Body of pancreas (tissue), 4 donors: ENCODE measurements around the gene ATG2A. TPM values are rescaled to one million over a fixed set of nuclear protein-coding genes. Genes with fewer than 3 reads are reported as not detected.
A peak's percentile ranks its signal among the peaks of the same experiment; 100 is the strongest.

Experiments used
- ATAC-seq: fragments of 150-250 bp; one replicate; pipeline ENCODE4 v1.9.1; 2016
- DNase-seq, 4 donors: peaks; one replicate each; pipeline ENCODE4 v3.0.0-alpha.2; 2019
- H3K27ac ChIP-seq, 4 donors: fragments of 200-600 bp; sonication (generic); 1 replicate in 3 of 4; 2 replicates in 1 of 4; pipeline versions ENCODE4 v1.5.1 to v1.6.1; 2016 to 2019; ENCODE audit warnings: mild to moderate bottlenecking in 1 of 4, mixed read lengths in 1 of 4, moderate library complexity in 1 of 4
- H3K27me3 ChIP-seq, 2 donors: fragments of 200-600 bp; sonication (generic); one replicate each; pipeline ENCODE4 v1.6.0; 2016; ENCODE audit warnings: mild to moderate bottlenecking in 1 of 2
- H3K36me3 ChIP-seq, 2 donors: fragments of 200-600 bp; sonication (generic); replicated peaks in 1 of 2; 2 replicates each; pipeline ENCODE4 v1.5.1; 2016; ENCODE audit warnings: low read depth in 2 of 2; ENCODE audit not compliant: insufficient read depth in 1 of 2
- H3K4me1 ChIP-seq: fragments of 200-600 bp; sonication (generic); one replicate; pipeline ENCODE4 v1.6.0; 2016
- H3K4me3 ChIP-seq, 2 donors: fragments of 200-600 bp; sonication (generic); 1 replicate in 1 of 2; 2 replicates in 1 of 2; pipeline ENCODE4 v1.5.1; 2016 to 2019
- H3K9me3 ChIP-seq, 3 donors: fragments of 200-600 bp; sonication (generic); 1 replicate in 2 of 3; 2 replicates in 1 of 3; pipeline ENCODE4 v1.5.1; 2016
- CTCF ChIP-seq, 7 experiments: fragments of 450-650 bp in 4 of 7; fragments of 200-600 bp in 3 of 7; sonication (generic) in 3 of 7; IDR thresholded peaks; one replicate each; pipeline ENCODE4 v1.5.1; 2016 to 2019; ENCODE audit warnings: antibody characterized with exemption in 7 of 7
- POLR2A ChIP-seq, 3 donors: fragments of 450-650 bp; IDR thresholded peaks; one replicate each; pipeline ENCODE4 v1.6.1; 2016; ENCODE audit warnings: antibody characterized with exemption in 3 of 3, mild to moderate bottlenecking in 2 of 3
- WGBS, 2 donors: methylation state at CpG; one replicate each; pipeline ENCODE4 v1.1.5; 2017; 5-methylcytosine and 5-hydroxymethylcytosine counted together
- intact Hi-C: fragments of 100-400 bp; cut with DNase I; formaldehyde crosslinking; loops from one replicate; pipeline ENCODE4 v1.15.1; 2023
- total RNA-seq, 2 donors: library from RNA; depleted of rRNA; stranded (reverse); fragments of >200 nt; gene quantifications; one replicate each; pipeline ENCODE4 v1.1.0, GENCODE V29; 2016

Gene ATG2A
- total RNA-seq, 2 donors from 2014 or later: 16.3 to 34.3 TPM

- 78 to 80% methylated on average over 1 to 8 of the region's 9 CpGs for WGBS, 2 donors
- H3K4me3 ChIP-seq: no peak overlapping the region
- no peaks in the 10 kb centered on the region for H3K9me3 ChIP-seq
- peaks cover 17% of the 10 kb centered on the region for H3K4me1 ChIP-seq
- intact Hi-C loops: no loop called here
- no peak for DNase-seq
- H3K27ac ChIP-seq: peak overlapping the region in 2 of 4 donors; percentile 32 to 43
- TF ChIP-seq POLR2A (IDR thresholded peaks at IDR 0.05): no peak
- TF ChIP-seq CTCF (IDR thresholded peaks at IDR 0.05): no peak
- no peaks in the 10 kb centered on the region for H3K27me3 ChIP-seq
- H3K36me3 ChIP-seq: no peaks in the 10 kb centered on the region
- ATAC-seq: no peak
Observed at GRCh38 chr11:64869571-64870175, 47.3 kb downstream of the ATG2A start.

DNA sequence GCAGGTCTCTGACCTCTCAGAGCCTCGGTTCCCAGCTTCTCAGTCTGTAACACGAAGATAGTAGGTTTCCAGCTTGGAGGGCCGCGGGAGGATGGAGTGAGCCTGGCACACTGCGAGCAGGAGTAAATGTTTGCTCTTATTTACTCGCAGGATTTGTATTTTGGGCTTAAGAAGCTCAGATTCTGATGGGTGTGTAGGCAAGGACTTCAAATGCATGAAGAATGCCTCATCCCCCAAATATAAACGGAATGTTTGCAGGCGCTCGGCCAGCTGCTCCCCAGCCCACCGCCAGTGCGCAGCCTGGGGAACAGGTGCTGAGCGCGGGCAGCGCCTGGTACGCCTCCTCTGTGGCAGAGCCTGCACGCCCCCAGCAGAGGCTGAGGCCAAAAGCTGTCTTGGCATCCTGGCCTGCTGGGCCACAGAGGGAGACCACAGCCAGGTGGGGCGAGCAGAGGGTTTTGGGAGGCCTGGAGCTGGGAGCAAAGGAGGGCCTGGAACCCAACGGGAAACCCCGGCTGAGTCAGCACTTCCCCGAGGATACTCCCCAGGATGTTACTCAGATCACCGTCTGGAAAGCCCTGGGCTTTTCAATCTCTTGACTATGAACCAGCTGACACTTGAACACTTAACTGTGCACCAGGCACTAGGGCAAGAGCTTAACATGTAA lies 48.0 kb downstream of the ATG2A start:
- intact Hi-C loops: no loop called here
- Histone ChIP-seq H3K36me3 (no peaks in the 10 kb centered on the region), H3K4me3 (no peak overlapping the region), H3K4me1 (peaks cover 21% of the 10 kb centered on the region), H3K27me3 (no peaks in the 10 kb centered on the region), H3K9me3 (no peaks in the 10 kb centered on the region), H3K27ac (peak overlapping the region in 2 of 4 donors; percentile 32 to 43)
- ATAC-seq (no peak), DNase-seq (no peak)
- 69 to 79% methylated on average over 6 to 21 of the region's 21 CpGs for WGBS, 2 donors
- TF ChIP-seq POLR2A (IDR thresholded peaks at IDR 0.05) (no peak), CTCF (IDR thresholded peaks at IDR 0.05) (no peak)

GRCh38 chr11:64867748-64868462 lies 49.1 kb downstream of the ATG2A start:
- DNase-seq (no peak), ATAC-seq (no peak)
- Histone ChIP-seq H3K36me3 (no peaks in the 10 kb centered on the region), H3K9me3 (no peaks in the 10 kb centered on the region), H3K4me1 (peaks cover 32% of the 10 kb centered on the region), H3K4me3 (no peak overlapping the region), H3K27me3 (no peaks in the 10 kb centered on the region), H3K27ac (no peak overlapping the region)
- intact Hi-C loops: no loop called here
- TF ChIP-seq POLR2A (IDR thresholded peaks at IDR 0.05): no peak
- no peak for TF ChIP-seq CTCF (IDR thresholded peaks at IDR 0.05)
- 85 to 89% methylated on average over 27 to 28 of the region's 28 CpGs for WGBS, 2 donors

DNA sequence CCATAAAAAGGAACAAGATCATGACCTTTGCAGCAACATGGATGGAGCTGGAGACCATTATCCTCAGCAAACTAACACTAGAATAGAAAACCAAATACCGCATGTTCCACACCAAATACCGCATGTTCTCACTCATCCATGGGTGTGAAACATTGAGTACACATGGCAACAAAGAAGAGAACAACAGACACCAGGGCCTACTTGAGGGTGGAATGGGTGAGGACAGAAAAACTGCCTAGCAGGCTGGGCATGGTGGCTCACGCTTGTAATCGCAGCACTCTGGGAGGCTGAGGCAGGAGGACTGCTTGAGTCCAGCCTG lies 50.9 kb downstream of the ATG2A start:
- peak overlapping the region in 1 of 4 donors; percentile 1 for H3K27ac ChIP-seq
- no peak overlapping the region for H3K4me3 ChIP-seq
- WGBS, 2 donors: 91 to 94% methylated on average over 4 of the region's 4 CpGs

More for the DNA sequence above, 50.9 kb downstream of the ATG2A start:
- intact Hi-C loops: no loop called here
- TF ChIP-seq CTCF (IDR thresholded peaks at IDR 0.05) (no peak), POLR2A (IDR thresholded peaks at IDR 0.05) (no peak)
- ATAC-seq (no peak), DNase-seq (no peak)
- H3K4me1 ChIP-seq: peaks cover 31% of the 10 kb centered on the region
- H3K9me3 ChIP-seq: no peaks in the 10 kb centered on the region
- H3K27me3 ChIP-seq: no peaks in the 10 kb centered on the region
- no peaks in the 10 kb centered on the region for H3K36me3 ChIP-seq
